Measurements from ENCODE around the gene EPG5.

EPG5 gene

GRCh38 chr18:45890606-45891005 is 76.5 kb downstream of the EPG5 start:
- H3K4me3 ChIP-seq (ENCODE audit: low read depth, low read length): no peak overlapping the region
- ChIA-PET CTCF (interaction anchor here (0.6 to 7.9 kb wide), 5 partner anchors 11 to 225 kb away, joined by 3 to 73 read pairs (median 3); no protein-coding TSS in a partner anchor), POLR2A (no interaction called here)
- TF ChIP-seq CTCF (IDR thresholded peaks at IDR 0.05; ENCODE audit: insufficient read depth, low read length, missing control alignments): no peak
- DNase-seq (ENCODE audit: low read depth, low spot score): no peak

- ChIA-PET POLR2A (no interaction called here), CTCF (interaction anchor here (1.3 to 7.9 kb wide), 3 partner anchors 10 to 224 kb away, joined by 3 to 73 read pairs (median 11); no protein-coding TSS in a partner anchor)
- DNase-seq (ENCODE audit: low read depth, low spot score): no peak
- no peak for TF ChIP-seq CTCF (IDR thresholded peaks at IDR 0.05; ENCODE audit: insufficient read depth, low read length, missing control alignments)
- H3K4me3 ChIP-seq (ENCODE audit: low read depth, low read length): no peak overlapping the region
Measured at GRCh38 chr18:45889419-45890064, 77.6 kb downstream of the EPG5 start.

- H3K4me3 ChIP-seq (ENCODE audit: low read depth, low read length): no peak overlapping the region
- no peak for DNase-seq (ENCODE audit: low read depth, low spot score)
- no peak for TF ChIP-seq CTCF (IDR thresholded peaks at IDR 0.05; ENCODE audit: insufficient read depth, low read length, missing control alignments)
- CTCF ChIA-PET: interaction anchor here (0.9 to 16.9 kb wide), 4 partner anchors 8 to 223 kb away, joined by 3 to 385 read pairs (median 115); no protein-coding TSS in a partner anchor
- POLR2A ChIA-PET: no interaction called here
Measured at GRCh38 chr18:45887585-45887984, 79.5 kb downstream of the EPG5 start.

GRCh38 chr18:45880876-45881558 is 86.1 kb downstream of the EPG5 start:
- POLR2A ChIA-PET: no interaction called here
- no peak for TF ChIP-seq CTCF (IDR thresholded peaks at IDR 0.05; ENCODE audit: insufficient read depth, low read length, missing control alignments)
- no peak for DNase-seq (ENCODE audit: low read depth, low spot score)
- no peak overlapping the region for H3K4me3 ChIP-seq (ENCODE audit: low read depth, low read length)
- CTCF ChIA-PET: interaction anchor here (0.7 to 16.9 kb wide), 25 partner anchors 12 to 261 kb away, joined by 3 to 385 read pairs (median 10); partner anchors contain the start of gene SLC14A1

- peak; percentile 100 for TF ChIP-seq CTCF (IDR thresholded peaks at IDR 0.05; ENCODE audit: insufficient read depth, low read length, missing control alignments)
- no peak overlapping the region for H3K4me3 ChIP-seq (ENCODE audit: low read depth, low read length)
- POLR2A ChIA-PET: interaction anchor here (0.6 to 0.7 kb wide), 2 partner anchors 214 to 217 kb away, joined by 3 read pairs; no protein-coding TSS in a partner anchor
- no peak for DNase-seq (ENCODE audit: low read depth, low spot score)
- CTCF ChIA-PET: interaction anchor here (0.6 to 16.9 kb wide), 55 partner anchors 8 to 263 kb away, joined by 3 to 385 read pairs (median 4); partner anchors contain the start of gene SLC14A1
Measured at GRCh38 chr18:45879681-45880655, 87.2 kb downstream of the EPG5 start.

Data from AG04449 (cell line).